ENCODE results near the gene FYB1. TPM values are rescaled to one million over a fixed set of nuclear protein-coding genes. Genes with fewer than 3 reads are reported as not detected.
"Not testable (repeated sequence)": the region's sequence is repeated elsewhere in the genome, so short reads cannot be mapped to it uniquely, and the experiment has no call there.

FYB1 gene
- total RNA-seq, 1 experiment from 2014 or later = 0.46 TPM

DNA sequence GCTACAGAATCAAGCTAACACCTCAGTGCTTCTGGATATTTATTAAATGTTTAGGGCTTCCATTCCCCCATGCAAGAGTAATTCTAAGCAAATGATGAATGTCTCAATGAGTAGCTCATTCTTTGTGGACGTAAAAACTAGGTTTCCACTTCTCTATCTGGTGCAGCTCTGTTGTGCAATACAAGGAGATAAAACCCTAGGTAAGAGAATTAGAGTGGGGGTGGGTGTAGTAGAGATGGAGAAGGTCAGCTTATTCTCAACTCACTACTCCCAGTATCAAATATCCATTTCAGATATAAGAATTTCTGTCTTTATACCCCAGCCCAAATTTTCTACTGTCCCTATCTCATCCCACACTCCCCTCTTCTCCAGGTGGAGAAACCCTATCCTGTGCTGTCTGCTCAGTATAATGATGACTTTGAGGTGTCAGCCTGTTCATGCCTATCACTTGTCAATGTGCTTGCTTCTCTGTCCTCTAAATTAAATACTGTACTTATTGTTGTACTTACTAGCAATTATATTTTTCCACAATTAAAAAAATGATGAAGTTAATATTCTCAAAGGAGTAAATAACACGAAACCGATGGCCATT is 4.3 kb upstream of the FYB1 start:
- ChIA-PET POLR2A (no interaction called here), CTCF (no interaction called here)
- H3K27me3 ChIP-seq (ENCODE audit: control insufficient read depth, insufficient read depth, low read length) = peaks cover 2% of the 10 kb centered on the region; the same call in 1 of the 2 replicates
- H3K36me3 ChIP-seq (ENCODE audit: control insufficient read depth, insufficient read depth, low read length) = no peaks in the 10 kb centered on the region
- DNase-seq (ENCODE audit: low read depth, low spot score) (no peak), ATAC-seq (no peak)
- no peaks in the 10 kb centered on the region for H3K9me3 ChIP-seq (ENCODE audit: control insufficient read depth, insufficient read depth, low read depth, low read length)
- intact Hi-C loops (cut with micrococcal nuclease; ENCODE audit: unreplicated experiment) (no loop called here), in situ Hi-C loops (cut with HindIII; ENCODE audit: low pct_unique_long_range_greater_than_20kb, low sequenced_read_pairs) (no loop called here)
- no peak overlapping the region for H3K4me3 ChIP-seq (ENCODE audit: low read depth in 2 of 2, low read length in 2 of 2)
- no peaks in the 10 kb centered on the region for H3K4me1 ChIP-seq (ENCODE audit: control insufficient read depth, insufficient read depth, low read length)
- no peak for TF ChIP-seq POLR2AphosphoS5 (IDR thresholded peaks at IDR 0.05; ENCODE audit: low read depth, low read length)
- TF ChIP-seq, protein P1, sequence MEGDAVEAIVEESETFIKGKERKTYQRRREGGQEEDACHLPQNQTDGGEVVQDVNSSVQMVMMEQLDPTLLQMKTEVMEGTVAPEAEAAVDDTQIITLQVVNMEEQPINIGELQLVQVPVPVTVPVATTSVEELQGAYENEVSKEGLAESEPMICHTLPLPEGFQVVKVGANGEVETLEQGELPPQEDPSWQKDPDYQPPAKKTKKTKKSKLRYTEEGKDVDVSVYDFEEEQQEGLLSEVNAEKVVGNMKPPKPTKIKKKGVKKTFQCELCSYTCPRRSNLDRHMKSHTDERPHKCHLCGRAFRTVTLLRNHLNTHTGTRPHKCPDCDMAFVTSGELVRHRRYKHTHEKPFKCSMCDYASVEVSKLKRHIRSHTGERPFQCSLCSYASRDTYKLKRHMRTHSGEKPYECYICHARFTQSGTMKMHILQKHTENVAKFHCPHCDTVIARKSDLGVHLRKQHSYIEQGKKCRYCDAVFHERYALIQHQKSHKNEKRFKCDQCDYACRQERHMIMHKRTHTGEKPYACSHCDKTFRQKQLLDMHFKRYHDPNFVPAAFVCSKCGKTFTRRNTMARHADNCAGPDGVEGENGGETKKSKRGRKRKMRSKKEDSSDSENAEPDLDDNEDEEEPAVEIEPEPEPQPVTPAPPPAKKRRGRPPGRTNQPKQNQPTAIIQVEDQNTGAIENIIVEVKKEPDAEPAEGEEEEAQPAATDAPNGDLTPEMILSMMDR (IDR thresholded peaks at IDR 0.05) = no peak
- TF ChIP-seq TCF7L2 (IDR thresholded peaks at IDR 0.05; ENCODE audit: low read depth, low read length) = no peak
- TF ChIP-seq, protein P2, sequence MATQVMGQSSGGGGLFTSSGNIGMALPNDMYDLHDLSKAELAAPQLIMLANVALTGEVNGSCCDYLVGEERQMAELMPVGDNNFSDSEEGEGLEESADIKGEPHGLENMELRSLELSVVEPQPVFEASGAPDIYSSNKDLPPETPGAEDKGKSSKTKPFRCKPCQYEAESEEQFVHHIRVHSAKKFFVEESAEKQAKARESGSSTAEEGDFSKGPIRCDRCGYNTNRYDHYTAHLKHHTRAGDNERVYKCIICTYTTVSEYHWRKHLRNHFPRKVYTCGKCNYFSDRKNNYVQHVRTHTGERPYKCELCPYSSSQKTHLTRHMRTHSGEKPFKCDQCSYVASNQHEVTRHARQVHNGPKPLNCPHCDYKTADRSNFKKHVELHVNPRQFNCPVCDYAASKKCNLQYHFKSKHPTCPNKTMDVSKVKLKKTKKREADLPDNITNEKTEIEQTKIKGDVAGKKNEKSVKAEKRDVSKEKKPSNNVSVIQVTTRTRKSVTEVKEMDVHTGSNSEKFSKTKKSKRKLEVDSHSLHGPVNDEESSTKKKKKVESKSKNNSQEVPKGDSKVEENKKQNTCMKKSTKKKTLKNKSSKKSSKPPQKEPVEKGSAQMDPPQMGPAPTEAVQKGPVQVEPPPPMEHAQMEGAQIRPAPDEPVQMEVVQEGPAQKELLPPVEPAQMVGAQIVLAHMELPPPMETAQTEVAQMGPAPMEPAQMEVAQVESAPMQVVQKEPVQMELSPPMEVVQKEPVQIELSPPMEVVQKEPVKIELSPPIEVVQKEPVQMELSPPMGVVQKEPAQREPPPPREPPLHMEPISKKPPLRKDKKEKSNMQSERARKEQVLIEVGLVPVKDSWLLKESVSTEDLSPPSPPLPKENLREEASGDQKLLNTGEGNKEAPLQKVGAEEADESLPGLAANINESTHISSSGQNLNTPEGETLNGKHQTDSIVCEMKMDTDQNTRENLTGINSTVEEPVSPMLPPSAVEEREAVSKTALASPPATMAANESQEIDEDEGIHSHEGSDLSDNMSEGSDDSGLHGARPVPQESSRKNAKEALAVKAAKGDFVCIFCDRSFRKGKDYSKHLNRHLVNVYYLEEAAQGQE (IDR thresholded peaks at IDR 0.05; ENCODE audit: insufficient read depth in 1 of 2, low read depth in 2 of 2, low read length in 1 of 2) = no peak
- TF ChIP-seq SIN3A (IDR thresholded peaks at IDR 0.05; ENCODE audit: borderline replicate concordance, insufficient read depth, low read depth, low read length) = no peak
- BruUV-seq (replicated peaks) = no TSS peak
- no peak overlapping the region for H3K27ac ChIP-seq (ENCODE audit: low read length)

DNA sequence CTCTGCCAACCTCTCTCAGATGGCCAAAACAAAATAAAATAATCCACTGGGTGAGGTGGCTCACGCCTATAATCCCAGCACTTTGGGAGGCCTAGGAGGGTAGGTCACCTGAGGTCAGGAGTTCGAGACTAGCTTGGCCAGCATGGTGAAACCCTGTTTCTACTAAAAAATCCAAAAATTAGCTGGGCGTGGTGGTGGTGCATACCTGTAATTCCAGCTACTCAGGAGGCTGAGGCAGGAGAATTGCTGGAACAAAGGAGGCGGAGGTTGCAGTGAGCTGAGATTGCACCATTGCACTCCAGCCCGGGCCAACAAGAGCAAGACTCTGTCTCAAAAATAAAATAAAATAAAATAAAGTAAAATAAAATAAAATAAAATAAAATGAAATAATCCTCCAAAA is 2.3 kb upstream of the FYB1 start:
- H3K9me3 ChIP-seq (ENCODE audit: control insufficient read depth, insufficient read depth, low read depth, low read length); intact Hi-C loops (cut with micrococcal nuclease; ENCODE audit: unreplicated experiment); H3K36me3 ChIP-seq (ENCODE audit: control insufficient read depth, insufficient read depth, low read length); H3K4me3 ChIP-seq (ENCODE audit: low read depth in 2 of 2, low read length in 2 of 2); DNase-seq (ENCODE audit: low read depth, low spot score); H3K27me3 ChIP-seq (ENCODE audit: control insufficient read depth, insufficient read depth, low read length); H3K27ac ChIP-seq (ENCODE audit: low read length); in situ Hi-C loops (cut with HindIII; ENCODE audit: low pct_unique_long_range_greater_than_20kb, low sequenced_read_pairs); ATAC-seq; H3K4me1 ChIP-seq (ENCODE audit: control insufficient read depth, insufficient read depth, low read length); POLR2A ChIA-PET; BruUV-seq (replicated peaks); CTCF ChIA-PET: not testable (repeated sequence)

DNA sequence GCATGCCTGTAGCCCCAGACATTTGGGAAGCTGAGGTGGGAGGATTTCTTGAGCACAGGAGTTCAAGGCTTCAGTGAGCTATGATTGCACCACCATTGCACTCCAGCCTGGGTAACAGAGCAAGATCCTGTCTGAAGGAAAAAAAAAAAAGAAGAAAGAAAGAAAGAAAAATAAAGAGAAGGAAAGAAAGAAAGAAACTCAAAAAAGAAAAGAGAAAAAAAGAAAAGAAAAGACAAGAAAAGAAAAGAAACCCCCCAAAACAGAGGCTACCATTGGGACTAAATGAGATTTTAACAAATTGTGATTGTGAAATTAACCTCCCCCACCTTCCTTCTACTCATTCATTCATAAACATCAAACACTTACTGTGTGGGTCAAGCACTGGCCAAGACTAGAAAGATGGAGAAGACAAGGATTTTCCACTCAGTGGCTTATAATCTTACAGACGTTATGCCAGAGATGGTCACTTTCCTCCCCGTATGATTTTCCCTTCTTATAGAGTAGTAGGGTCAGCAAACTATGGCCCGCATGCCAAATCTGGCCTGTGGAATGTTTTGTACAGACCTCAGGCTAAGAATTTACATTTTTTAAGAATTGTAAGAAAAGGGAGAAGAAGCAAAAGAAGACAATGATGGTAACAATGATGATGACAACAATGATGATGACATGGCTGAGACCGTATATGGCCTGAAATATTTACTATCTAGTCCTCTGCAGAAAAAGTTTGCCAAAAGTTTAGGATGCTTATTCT is 1.1 kb upstream of the FYB1 start:
- ChIA-PET CTCF (no interaction called here), POLR2A (no interaction called here)
- Histone ChIP-seq H3K4me1 (ENCODE audit: control insufficient read depth, insufficient read depth, low read length) (no peaks in the 10 kb centered on the region), H3K4me3 (ENCODE audit: low read depth in 2 of 2, low read length in 2 of 2) (no peak overlapping the region), H3K27ac (ENCODE audit: low read length) (no peak overlapping the region), H3K36me3 (ENCODE audit: control insufficient read depth, insufficient read depth, low read length) (no peaks in the 10 kb centered on the region), H3K9me3 (ENCODE audit: control insufficient read depth, insufficient read depth, low read depth, low read length) (no peaks in the 10 kb centered on the region), H3K27me3 (ENCODE audit: control insufficient read depth, insufficient read depth, low read length) (no peaks in the 10 kb centered on the region)
- in situ Hi-C loops (cut with HindIII; ENCODE audit: low pct_unique_long_range_greater_than_20kb, low sequenced_read_pairs) (no loop called here), intact Hi-C loops (cut with micrococcal nuclease; ENCODE audit: unreplicated experiment) (no loop called here)
- ATAC-seq (no peak), DNase-seq (ENCODE audit: low read depth, low spot score) (no peak)
- TF ChIP-seq, protein P2 (IDR thresholded peaks at IDR 0.05; ENCODE audit: insufficient read depth in 1 of 2, low read depth in 2 of 2, low read length in 1 of 2) = no peak
- TF ChIP-seq SIN3A (IDR thresholded peaks at IDR 0.05; ENCODE audit: borderline replicate concordance, insufficient read depth, low read depth, low read length) (no peak), TCF7L2 (IDR thresholded peaks at IDR 0.05; ENCODE audit: low read depth, low read length) (no peak), POLR2AphosphoS5 (IDR thresholded peaks at IDR 0.05; ENCODE audit: low read depth, low read length) (no peak)
- TF ChIP-seq, protein P1 (IDR thresholded peaks at IDR 0.05) = no peak
- BruUV-seq (replicated peaks) = no TSS peak

Data from Panc1 (cell line).